ENCODE results near the gene FASLG. TPM values are rescaled to one million over a fixed set of nuclear protein-coding genes. Genes with fewer than 3 reads are reported as not detected.
"Not testable (repeated sequence)": the region's sequence is repeated elsewhere in the genome, so short reads cannot be mapped to it uniquely, and the experiment has no call there.

The FASLG gene
- total RNA-seq, 6 donors from 2014 or later = 0.46 to 0.91 (median 0.52) TPM; not detected in 2

DNA sequence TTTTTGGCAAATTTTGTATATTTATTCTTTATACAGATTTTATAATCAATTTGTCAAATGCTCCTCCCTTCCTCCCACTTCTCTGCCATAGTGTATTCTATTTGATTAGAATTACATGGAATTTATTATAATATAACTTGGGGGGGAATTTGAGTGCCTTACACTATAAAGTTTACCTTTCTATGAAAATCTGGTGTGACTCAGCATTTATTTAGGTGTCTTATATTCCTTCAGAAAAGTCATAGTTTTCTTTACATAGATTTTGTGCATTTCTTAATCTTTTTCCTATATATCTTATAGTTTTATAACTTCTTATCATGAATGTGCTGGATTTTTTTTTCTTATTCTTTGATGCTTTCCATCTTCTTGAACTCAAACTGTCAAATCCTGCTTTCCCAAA lies 21.3 kb downstream of the FASLG start:
- no peak overlapping the region for H3K27ac ChIP-seq
- H3K4me1 ChIP-seq = no peaks in the 10 kb centered on the region
- H3K36me3 ChIP-seq = no peaks in the 10 kb centered on the region
- no peaks in the 10 kb centered on the region for H3K27me3 ChIP-seq
- no peak overlapping the region for H3K4me3 ChIP-seq
- no peak for TF ChIP-seq EP300 (IDR thresholded peaks at IDR 0.05)
- TF ChIP-seq, protein P1, sequence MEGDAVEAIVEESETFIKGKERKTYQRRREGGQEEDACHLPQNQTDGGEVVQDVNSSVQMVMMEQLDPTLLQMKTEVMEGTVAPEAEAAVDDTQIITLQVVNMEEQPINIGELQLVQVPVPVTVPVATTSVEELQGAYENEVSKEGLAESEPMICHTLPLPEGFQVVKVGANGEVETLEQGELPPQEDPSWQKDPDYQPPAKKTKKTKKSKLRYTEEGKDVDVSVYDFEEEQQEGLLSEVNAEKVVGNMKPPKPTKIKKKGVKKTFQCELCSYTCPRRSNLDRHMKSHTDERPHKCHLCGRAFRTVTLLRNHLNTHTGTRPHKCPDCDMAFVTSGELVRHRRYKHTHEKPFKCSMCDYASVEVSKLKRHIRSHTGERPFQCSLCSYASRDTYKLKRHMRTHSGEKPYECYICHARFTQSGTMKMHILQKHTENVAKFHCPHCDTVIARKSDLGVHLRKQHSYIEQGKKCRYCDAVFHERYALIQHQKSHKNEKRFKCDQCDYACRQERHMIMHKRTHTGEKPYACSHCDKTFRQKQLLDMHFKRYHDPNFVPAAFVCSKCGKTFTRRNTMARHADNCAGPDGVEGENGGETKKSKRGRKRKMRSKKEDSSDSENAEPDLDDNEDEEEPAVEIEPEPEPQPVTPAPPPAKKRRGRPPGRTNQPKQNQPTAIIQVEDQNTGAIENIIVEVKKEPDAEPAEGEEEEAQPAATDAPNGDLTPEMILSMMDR (IDR thresholded peaks at IDR 0.05) = no peak
- no peak for TF ChIP-seq POLR2A (IDR thresholded peaks at IDR 0.05)
- TF ChIP-seq POLR2AphosphoS5 (IDR thresholded peaks at IDR 0.05) = no peak
- DNase-seq (no peak), ATAC-seq (ENCODE audit: low FRiP score in 2 of 2) (no peak)
- H3K9me3 ChIP-seq = no peaks in the 10 kb centered on the region

DNA sequence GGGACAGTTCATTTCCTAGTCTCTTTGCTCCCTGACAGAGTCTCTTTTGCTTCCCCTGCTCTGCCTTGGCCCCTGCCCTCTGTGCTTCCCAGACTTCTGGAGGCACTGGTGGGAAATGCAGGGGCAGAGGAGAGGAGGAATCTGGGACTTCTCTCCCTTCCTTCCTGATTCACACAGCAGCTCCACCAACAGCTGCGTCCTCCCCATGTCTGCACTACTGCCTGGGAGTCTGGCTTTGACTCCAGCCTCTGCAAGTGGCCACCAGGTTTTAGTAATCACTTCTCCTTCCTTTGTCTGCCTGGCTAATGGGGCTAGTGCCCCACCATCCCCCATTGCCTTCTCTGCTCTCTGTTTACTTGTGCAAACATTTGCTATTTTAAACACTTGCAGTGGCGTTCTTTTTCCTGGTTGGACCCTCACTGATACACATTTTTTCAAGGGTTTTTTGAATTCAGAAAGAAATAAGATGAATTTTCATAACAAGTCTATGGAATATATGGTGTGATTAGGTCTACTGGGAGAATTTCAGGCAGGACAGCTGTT lies 21.9 kb downstream of the FASLG start:
- WGBS, 2 donors = 49 to 73% methylated on average over 2 of the region's 2 CpGs
- Histone ChIP-seq H3K9me3 (no peaks in the 10 kb centered on the region), H3K4me3 (no peak overlapping the region), H3K27me3 (no peaks in the 10 kb centered on the region), H3K27ac (no peak overlapping the region), H3K4me1 (no peaks in the 10 kb centered on the region), H3K36me3 (no peaks in the 10 kb centered on the region)
- DNase-seq (no peak), ATAC-seq (ENCODE audit: low FRiP score in 2 of 2) (no peak)
- TF ChIP-seq POLR2AphosphoS5 (IDR thresholded peaks at IDR 0.05) (no peak), EP300 (IDR thresholded peaks at IDR 0.05) (no peak), POLR2A (IDR thresholded peaks at IDR 0.05) (no peak)
- TF ChIP-seq, protein P1 (IDR thresholded peaks at IDR 0.05) = no peak

GRCh38 chr1:172682812-172683211 lies 23.9 kb downstream of the FASLG start:
- no peak for DNase-seq
- no peaks in the 10 kb centered on the region for H3K27me3 ChIP-seq
- ATAC-seq (ENCODE audit: low FRiP score in 2 of 2) = no peak
- H3K27ac ChIP-seq = no peak overlapping the region
- 65 to 72% methylated on average over 3 of the region's 3 CpGs for WGBS, 2 donors
- TF ChIP-seq POLR2AphosphoS5 (IDR thresholded peaks at IDR 0.05) (no peak), EP300 (IDR thresholded peaks at IDR 0.05) (no peak), POLR2A (IDR thresholded peaks at IDR 0.05) (no peak)
- TF ChIP-seq, protein P1 (IDR thresholded peaks at IDR 0.05) = no peak
- H3K4me3 ChIP-seq = no peak overlapping the region
- H3K36me3 ChIP-seq = no peaks in the 10 kb centered on the region
- H3K4me1 ChIP-seq = no peaks in the 10 kb centered on the region
- no peaks in the 10 kb centered on the region for H3K9me3 ChIP-seq

DNA sequence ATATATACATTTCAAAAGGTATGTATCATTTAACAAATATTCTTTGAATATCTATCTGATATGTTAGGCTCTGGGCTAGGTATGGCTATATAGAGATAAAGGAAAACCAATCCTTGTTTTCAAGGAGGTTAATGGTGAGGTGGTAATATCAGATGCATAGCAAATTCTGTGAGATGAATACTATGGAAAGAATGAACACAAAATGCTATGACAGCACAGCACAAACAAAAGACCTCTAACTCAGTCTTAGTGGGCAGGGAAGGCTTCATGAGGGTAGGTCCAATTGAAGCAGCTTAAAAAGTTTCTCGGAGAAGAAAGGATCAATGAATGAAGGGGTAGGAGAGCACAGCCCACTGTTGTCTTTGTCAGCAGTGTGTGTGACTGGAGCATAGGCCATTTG lies 27.2 kb downstream of the FASLG start:
- WGBS, 2 donors = 92 to 94% methylated on average over 1 of the region's 1 CpG
- no peak for ATAC-seq (ENCODE audit: low FRiP score in 2 of 2)
- H3K27me3 ChIP-seq = no peaks in the 10 kb centered on the region
- H3K4me1 ChIP-seq = no peaks in the 10 kb centered on the region
- no peak overlapping the region for H3K27ac ChIP-seq
- H3K9me3 ChIP-seq = no peaks in the 10 kb centered on the region
- H3K36me3 ChIP-seq = no peaks in the 10 kb centered on the region
- no peak overlapping the region for H3K4me3 ChIP-seq
- TF ChIP-seq POLR2AphosphoS5 (IDR thresholded peaks at IDR 0.05) = no peak
- no peak for DNase-seq

DNA sequence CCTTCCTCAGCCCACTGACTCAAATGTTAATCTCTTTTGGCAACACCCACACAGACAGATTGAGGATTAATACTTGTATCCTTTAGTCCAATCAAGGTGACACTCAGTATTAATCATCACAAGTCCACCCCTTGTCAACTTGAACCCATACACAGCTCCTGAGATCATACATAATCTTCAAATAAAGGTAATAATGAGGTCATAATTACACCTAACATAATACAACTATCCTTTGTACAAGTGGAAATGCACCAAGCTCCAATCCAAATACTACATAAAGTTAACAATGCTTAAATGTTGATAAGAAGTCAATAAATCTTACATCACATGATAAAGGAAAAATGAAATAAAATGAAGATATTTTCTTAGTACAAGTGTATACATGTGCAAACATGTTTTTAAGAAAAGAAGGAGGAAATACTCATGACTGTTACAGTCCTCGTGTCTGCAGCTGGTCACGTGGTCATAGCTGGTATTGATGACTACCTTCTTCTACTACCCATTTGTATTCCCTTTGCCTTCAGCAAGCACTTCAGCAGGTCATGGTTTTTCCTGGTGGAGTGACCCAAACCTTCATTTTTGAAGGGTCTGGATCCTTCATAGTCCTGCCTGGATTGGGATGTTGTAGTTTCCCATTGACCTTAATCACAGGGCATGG lies 29.7 kb downstream of the FASLG start:
- not testable (repeated sequence) for H3K27me3 ChIP-seq; H3K36me3 ChIP-seq; DNase-seq; H3K4me3 ChIP-seq; H3K27ac ChIP-seq; ATAC-seq (ENCODE audit: low FRiP score in 2 of 2); H3K4me1 ChIP-seq; H3K9me3 ChIP-seq
- WGBS, 2 donors = 74 to 82% methylated on average over 2 of the region's 2 CpGs

DNA sequence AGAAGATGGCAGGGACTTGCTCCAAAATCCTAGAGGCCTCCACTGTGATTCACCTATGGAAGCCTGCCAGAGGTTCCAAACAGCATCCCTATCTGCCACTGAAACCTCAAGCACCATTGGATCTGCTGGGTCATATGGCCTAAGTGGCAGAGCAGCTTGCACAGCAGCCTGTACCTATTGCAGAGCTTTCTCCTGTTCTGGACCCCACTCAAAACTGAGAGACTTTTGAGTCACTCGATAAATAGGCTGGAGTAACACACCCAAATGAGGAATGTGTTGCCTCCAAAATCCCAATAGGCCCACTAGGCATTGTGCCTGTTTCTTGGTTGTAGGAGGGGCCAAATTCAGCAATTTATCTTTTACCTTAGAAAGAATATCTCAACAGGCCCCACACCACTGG lies 32.0 kb downstream of the FASLG start:
- not testable (repeated sequence) for H3K4me1 ChIP-seq; H3K4me3 ChIP-seq; H3K27ac ChIP-seq; H3K9me3 ChIP-seq; H3K27me3 ChIP-seq; DNase-seq; H3K36me3 ChIP-seq; ATAC-seq (ENCODE audit: low FRiP score in 2 of 2)
- WGBS, 2 donors = 80 to 92% methylated on average over 1 of the region's 1 CpG
